Lung (tissue), 12 donors: ENCODE measurements around the gene FAM229B. TPM values are rescaled to one million over a fixed set of nuclear protein-coding genes. Genes with fewer than 3 reads are reported as not detected.
"Not testable (repeated sequence)": the region's sequence is repeated elsewhere in the genome, so short reads cannot be mapped to it uniquely, and the experiment has no call there.

Source experiments
- ATAC-seq: fragments of 200-7000 bp; cut with Tn5 transposase; one replicate; pipeline ENCODE4 v1.9.1; 2020; ENCODE audit warnings: moderate number of reproducible peaks; ENCODE audit not compliant: insufficient read depth, low FRiP score
- DNase-seq, 3 donors: peaks; one replicate each; pipeline ENCODE4 v3.0.0-alpha.2; 2013 to 2017
- H3K27ac ChIP-seq, 2 donors: one replicate each; pipeline ENCODE4 v1.5.1; 2013; ENCODE audit warnings: mild to moderate bottlenecking in 2 of 2, moderate library complexity in 2 of 2, control low read depth in 1 of 2, inconsistent platforms in 1 of 2, low read depth in 1 of 2, low read length in 1 of 2
- H3K27me3 ChIP-seq, 3 donors: one replicate each; pipeline ENCODE4 v1.5.1; 2013; ENCODE audit warnings: low read length in 2 of 3; ENCODE audit not compliant: control insufficient read depth in 3 of 3, insufficient read depth in 3 of 3
- H3K36me3 ChIP-seq, 4 donors: one replicate each; pipeline ENCODE4 v1.5.1; 2013; ENCODE audit warnings: low read length in 4 of 4, mild to moderate bottlenecking in 1 of 4, moderate library complexity in 1 of 4; ENCODE audit not compliant: control insufficient read depth in 4 of 4, insufficient read depth in 4 of 4
- H3K4me1 ChIP-seq, 5 donors: one replicate each; pipeline ENCODE4 v1.5.1; 2013; ENCODE audit warnings: low read length in 5 of 5, mild to moderate bottlenecking in 2 of 5, moderate library complexity in 1 of 5; ENCODE audit not compliant: control insufficient read depth in 5 of 5, insufficient read depth in 5 of 5
- H3K4me3 ChIP-seq: one replicate; pipeline ENCODE4 v1.5.1; 2013; ENCODE audit warnings: mild to moderate bottlenecking, control low read depth, moderate library complexity
- H3K9ac ChIP-seq, 2 donors: one replicate each; pipeline ENCODE4 v1.5.1; 2013; ENCODE audit warnings: low read length in 2 of 2, control low read depth in 1 of 2; ENCODE audit not compliant: insufficient read depth in 1 of 2
- H3K9me3 ChIP-seq, 4 donors: one replicate each; pipeline ENCODE4 v1.5.1; 2013; ENCODE audit warnings: low read length in 3 of 4, mild to moderate bottlenecking in 1 of 4, moderate library complexity in 1 of 4; ENCODE audit not compliant: control insufficient read depth in 4 of 4, insufficient read depth in 3 of 4
- CTCF ChIP-seq: IDR thresholded peaks from 2 replicates; pipeline ENCODE4 v1.5.1; 2012; ENCODE audit warnings: mild to moderate bottlenecking; ENCODE audit errors: control extremely low read depth, extremely low read depth
- WGBS, 2 donors: extraction: QIAGEN DNeasy Blood & Tissue Kit; methylation state at CpG; one replicate each; pipeline ENCODE4 v1.1.7; 2013; 5-methylcytosine and 5-hydroxymethylcytosine counted together
- polyA plus RNA-seq, 2 donors: library from polyadenylated mRNA; stranded (reverse); fragments of 200-250 nt; gene quantifications; one replicate each; pipeline ENCODE4 v1.2.1, GENCODE V29; 2013
- total RNA-seq, 2 donors: library from RNA; depleted of rRNA in 1 of 2; stranded (reverse); fragments of >200 nt in 1 of 2; gene quantifications; one replicate each; pipeline ENCODE4 v1.2.1, GENCODE V29; 2014 to 2021
- donor health status: control.
- donor health status: control.
- donor health status: Bipolar disorder and iron deficiency.
- donor health status: healthy.
- donor health status: DM: yes; HTN: yes; CAD: no.

Gene FAM229B
- total and polyA plus RNA-seq, 4 donors, result 16.5 to 35.6 (median 26.0) TPM

GRCh38 chr6:112087916-112088315, 525 bp downstream of the FAM229B start:
- no peaks in the 10 kb centered on the region for H3K9me3 ChIP-seq
- H3K27ac ChIP-seq, result peak overlapping the region; percentile 82 to 92
- 22 to 26% methylated on average over 7 of the region's 7 CpGs for WGBS, 2 donors

GRCh38 chr6:112096901-112097300, 9.5 kb downstream of the FAM229B start:
- H3K36me3 ChIP-seq, result peaks cover 0 to 11% (median 7%) of the 10 kb centered on the region in 4 donors
- H3K9ac ChIP-seq, result no peak overlapping the region
- WGBS, 2 donors, result 97% methylated on average over 2 of the region's 2 CpGs
- no peaks in the 10 kb centered on the region for H3K9me3 ChIP-seq
- H3K27me3 ChIP-seq, result no peaks in the 10 kb centered on the region
- no peak for DNase-seq
- no peak for ATAC-seq
- no peak overlapping the region for H3K27ac ChIP-seq
- TF ChIP-seq CTCF, result no peak
- no peaks in the 10 kb centered on the region for H3K4me1 ChIP-seq
- no peak overlapping the region for H3K4me3 ChIP-seq

More at GRCh38 chr6:112087916-112088315, 525 bp downstream of the FAM229B start:
- H3K9ac ChIP-seq, result peak overlapping the region; percentile 90 to 94
- peaks cover 0 to 11% (median 7%) of the 10 kb centered on the region in 5 donors for H3K4me1 ChIP-seq
- peaks cover 1 to 8% (median 5%) of the 10 kb centered on the region in 4 donors for H3K36me3 ChIP-seq
- no peaks in the 10 kb centered on the region for H3K27me3 ChIP-seq
- no peak for TF ChIP-seq CTCF
- ATAC-seq (no peak), DNase-seq (no peak)
- H3K4me3 ChIP-seq, result peak overlapping the region; percentile 52

- Histone ChIP-seq H3K36me3 (peaks cover 0 to 14% (median 10%) of the 10 kb centered on the region in 4 donors), H3K4me1 (no peaks in the 10 kb centered on the region), H3K4me3 (no peak overlapping the region), H3K9ac (no peak overlapping the region), H3K27ac (no peak overlapping the region), H3K9me3 (no peaks in the 10 kb centered on the region), H3K27me3 (no peaks in the 10 kb centered on the region)
- TF ChIP-seq CTCF, result no peak
- WGBS, 2 donors, result 75 to 80% methylated on average over 4 of the region's 4 CpGs
- DNase-seq (no peak), ATAC-seq (no peak)
These were observed 13.2 kb downstream of the FAM229B start for GRCh38 chr6:112100561-112100960.

- Histone ChIP-seq H3K36me3 (peaks cover 1 to 42% (median 21%) of the 10 kb centered on the region in 4 donors), H3K4me1 (peaks cover 0 to 11% (median 0%) of the 10 kb centered on the region in 5 donors)
- not testable (repeated sequence) for H3K9ac ChIP-seq, H3K27me3 ChIP-seq, H3K27ac ChIP-seq, ATAC-seq, DNase-seq, H3K9me3 ChIP-seq, H3K4me3 ChIP-seq
- 87 to 93% methylated on average over 1 to 2 of the region's 2 CpGs for WGBS, 2 donors
These were observed 18.6 kb downstream of the FAM229B start for GRCh38 chr6:112106026-112106425.
